GM12878 (cell line): ENCODE results near the gene RHBDF2. TPM values are rescaled to one million over a fixed set of nuclear protein-coding genes. Genes with fewer than 3 reads are reported as not detected.

ENCODE experiments used
- ATAC-seq: fragments of 200-7000 bp; cut with Tn5 transposase; 3 replicates; pipeline ENCODE4 v1.9.1; 2020; ENCODE audit warnings: mild to moderate bottlenecking, moderate library complexity
- BruUV-seq: library from RNA; stranded (reverse); fragments of 400-500 nt; replicated peaks from 2 replicates; lab custom pipeline; 2021; lab: Mats Ljungman, UMichigan
- CTCF ChIA-PET: fragments of 300-600 bp; sonication (Branson Sonifier 250); formaldehyde crosslinking; extraction: SDS; loops from one replicate; lab custom pipeline; 2021; ENCODE audit warnings: inconsistent platforms; lab: Yijun Ruan, JAX
- POLR2A ChIA-PET: fragments of 350-600 bp; formaldehyde crosslinking; extraction: SDS; loops from one replicate; lab custom pipeline; 2021; ENCODE audit warnings: inconsistent platforms; lab: Charles Lee
- RAD21 ChIA-PET: fragments of 300-600 bp; sonication (Branson Sonifier 250); formaldehyde crosslinking; loops from one replicate; lab custom pipeline; 2023; ENCODE audit warnings: antibody characterized with exemption; ENCODE audit not compliant: unreplicated experiment; lab: Charles Lee
- SMC1A ChIA-PET: fragments of 300-600 bp; sonication (Branson Sonifier 250); formaldehyde crosslinking; loops from one replicate; lab custom pipeline; 2023; ENCODE audit not compliant: unreplicated experiment, uncharacterized antibody; lab: Charles Lee
- DNase-seq: peaks from one replicate; pipeline ENCODE4 v3.0.0-alpha.2; 2011; ENCODE audit warnings: low read depth, low spot score
- FAIRE-seq: peaks from 3 replicates; lab custom pipeline; 2011; peaks lifted over from hg19 to GRCh38; lab: Jason Lieb, UNC
- H2AFZ ChIP-seq: 2 replicates; pipeline ENCODE4 v1.6.0; 2011; ENCODE audit warnings: low read depth, low read length, control low read depth; ENCODE audit not compliant: control insufficient read depth
- H3K27ac ChIP-seq: 2 replicates; pipeline ENCODE4 v1.5.1; 2011; ENCODE audit warnings: control low read depth; ENCODE audit not compliant: control insufficient read depth, insufficient read depth
- H3K27me3 ChIP-seq, 2 experiments: replicated peaks in 1 of 2; 2 replicates each; pipeline versions ENCODE4 v1.6.0 to v1.6.1; 2011; ENCODE audit warnings: low read length in 1 of 2; ENCODE audit not compliant: control insufficient read depth in 2 of 2, insufficient read depth in 2 of 2
- H3K36me3 ChIP-seq, 2 experiments: 2 replicates each; pipeline ENCODE4 v1.5.1; 2011; ENCODE audit warnings: low read length in 1 of 2; ENCODE audit not compliant: control insufficient read depth in 2 of 2, insufficient read depth in 2 of 2
- H3K4me1 ChIP-seq: 2 replicates; pipeline ENCODE4 v1.6.1; 2011; ENCODE audit warnings: mild to moderate bottlenecking, low read length, moderate library complexity, mixed read lengths; ENCODE audit not compliant: control insufficient read depth, insufficient read depth
- H3K4me2 ChIP-seq: 2 replicates; pipeline ENCODE4 v1.6.0; 2011; ENCODE audit warnings: control low read depth; ENCODE audit not compliant: control insufficient read depth, insufficient read depth
- H3K4me3 ChIP-seq: fragments of 200-600 bp; sonication (generic); 2 replicates; pipeline ENCODE4 v1.5.1; 2016
- H3K79me2 ChIP-seq: 2 replicates; pipeline ENCODE4 v1.6.0; 2011; ENCODE audit warnings: low read length; ENCODE audit not compliant: control insufficient read depth, insufficient read depth
- H3K9ac ChIP-seq: 2 replicates; pipeline ENCODE4 v1.8.0; 2011; ENCODE audit warnings: low read length, control low read depth, mixed read lengths; ENCODE audit not compliant: control insufficient read depth, insufficient read depth
- H3K9me3 ChIP-seq: replicated peaks from 3 replicates; pipeline ENCODE4 v1.5.1; 2011; ENCODE audit warnings: mild to moderate bottlenecking, low read length; ENCODE audit not compliant: control insufficient read depth, insufficient read depth
- H4K20me1 ChIP-seq: 2 replicates; pipeline ENCODE4 v1.6.0; 2011; ENCODE audit not compliant: control insufficient read depth, insufficient read depth
- EED ChIP-seq: sonication (generic); IDR thresholded peaks from 2 replicates; pipeline ENCODE4 v1.6.1; 2016; ENCODE audit warnings: antibody characterized with exemption, low read depth
- EP300 ChIP-seq, 2 experiments: fragments of 150-350 bp in 1 of 2; IDR thresholded peaks; 2 replicates each; pipeline ENCODE4 v1.6.1; 2011 to 2012; ENCODE audit warnings: low read depth in 2 of 2, low read length in 2 of 2, borderline replicate concordance in 1 of 2, improper control_type of control experiment in 1 of 2, inconsistent platforms in 1 of 2; ENCODE audit not compliant: control insufficient read depth in 1 of 2
- EZH2 ChIP-seq: IDR thresholded peaks from 2 replicates; pipeline ENCODE4 v1.6.1; 2012; ENCODE audit warnings: low read depth, mild to moderate bottlenecking, control low read depth, inconsistent platforms, low read length, borderline replicate concordance; ENCODE audit not compliant: control insufficient read depth
- HSF1 ChIP-seq: fragments of 150-350 bp; IDR thresholded peaks from 2 replicates; pipeline ENCODE4 v1.6.1; 2014; ENCODE audit warnings: mild to moderate bottlenecking, low read depth, low read length
- MEF2B ChIP-seq: fragments of 450-650 bp; IDR thresholded peaks from 2 replicates; pipeline ENCODE4 v1.6.1; 2018; ENCODE audit warnings: mild to moderate bottlenecking, moderate library complexity; ENCODE audit not compliant: partially characterized antibody, poor library complexity, severe bottlenecking
- MTA2 ChIP-seq: fragments of 450-650 bp; IDR thresholded peaks from 2 replicates; pipeline ENCODE4 v1.6.1; 2016; ENCODE audit warnings: low read depth, mild to moderate bottlenecking, moderate library complexity
- MTA3 ChIP-seq: IDR thresholded peaks from 2 replicates; pipeline ENCODE4 v1.6.1; 2012; ENCODE audit warnings: low read length, inconsistent platforms, borderline replicate concordance
- NBN ChIP-seq: fragments of 450-650 bp; IDR thresholded peaks from 2 replicates; pipeline ENCODE4 v1.6.1; 2016
- NFYA ChIP-seq: IDR thresholded peaks from 2 replicates; pipeline ENCODE4 v1.6.1; 2011; ENCODE audit warnings: low read depth, mild to moderate bottlenecking, low read length, improper control_type of control experiment, borderline replicate concordance
- TAF1 ChIP-seq: IDR thresholded peaks from 2 replicates; pipeline ENCODE4 v1.6.1; 2011; ENCODE audit warnings: mild to moderate bottlenecking, low read depth, low read length, borderline replicate concordance
- YY1 ChIP-seq: IDR thresholded peaks from 2 replicates; pipeline ENCODE4 v1.6.1; 2011; ENCODE audit warnings: low read depth, mild to moderate bottlenecking, low read length
- ZNF384 ChIP-seq: IDR thresholded peaks from 2 replicates; pipeline ENCODE4 v1.6.1; 2012; ENCODE audit warnings: low read depth, mild to moderate bottlenecking, low read length, improper control_type of control experiment, borderline replicate concordance
- WGBS: methylation state at CpG from one replicate; pipeline ENCODE4 v1.1.6; 2016; ENCODE audit warnings: low lambda C conversion rate; ENCODE audit not compliant: insufficient replicate concordance, insufficient coverage; ENCODE audit errors: missing lambda C conversion rate; 5-methylcytosine and 5-hydroxymethylcytosine counted together
- in situ Hi-C: fragments of 300-500 bp; cut with MboI; formaldehyde crosslinking; loops from 9 replicates; pipeline ENCODE4 v1.14.3; 2018; ENCODE audit warnings: mixed read lengths
- intact Hi-C: fragments of 100-400 bp; cut with micrococcal nuclease; formaldehyde crosslinking; loops from one replicate; pipeline ENCODE4 v1.14.2; 2022; ENCODE audit not compliant: unreplicated experiment
- polyA plus RNA-seq, 11 experiments: library from polyadenylated mRNA; depleted of rRNA in 4 of 11; unstranded in 6 of 11; stranded (reverse) in 5 of 11; fragments of >200 nt; fragmentation: Nextera tagmentation in 4 of 11; fragmentation: Illumina TruSeq in 1 of 11; extraction: Ambion mirVana in 4 of 11; extraction: Trizol in 1 of 11; gene quantifications; 1 replicate in 1 of 11; 2 replicates in 10 of 11; pipeline versions ENCODE4 v1.2.1 to v1.2.3, GENCODE V29; 2011 to 2016; ENCODE audit warnings: inconsistent platforms in 2 of 11, missing spikeins in 2 of 11, low read depth in 1 of 11
- total RNA-seq, 4 experiments: library from RNA; depleted of rRNA in 3 of 4; stranded (reverse); fragments of >200 nt in 3 of 4; fragmentation: Illumina TruSeq in 1 of 4; extraction: Trizol in 1 of 4; gene quantifications; 2 replicates each; pipeline versions ENCODE4 v1.2.1 to v1.2.3, GENCODE V29; 2013 to 2021
- TF ChIP-seq, protein P1 (sequence below): fragments of 450-650 bp; IDR thresholded peaks from 2 replicates; pipeline ENCODE4 v1.6.1; 2016; ENCODE audit warnings: mild to moderate bottlenecking

RHBDF2 gene
- total and polyA plus RNA-seq, 10 of the 15 experiments (the other 5 are each of a cell fraction or from before 2014, with no cell fraction given) = 0.97 to 43.0 (median 18.7) TPM

DNA sequence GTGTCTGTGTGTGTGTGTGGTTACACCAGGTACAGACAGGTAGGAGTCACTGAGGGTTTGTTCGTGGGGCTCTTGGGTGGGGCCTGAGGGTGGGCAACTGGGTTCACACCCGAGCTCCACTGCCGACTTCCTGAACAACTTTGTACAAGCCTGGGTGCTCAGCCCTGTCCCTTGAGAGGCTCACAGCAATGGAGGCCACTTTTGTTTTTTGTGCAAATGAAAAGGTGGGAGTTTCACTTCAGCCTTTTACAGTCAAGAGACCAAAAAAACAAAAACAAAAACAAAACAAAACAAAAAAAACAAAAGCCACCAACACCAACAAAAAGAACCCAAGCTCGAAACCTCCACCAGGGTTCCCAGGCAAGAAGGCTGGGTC lies 2.4 kb downstream of the RHBDF2 start:
- 2% methylated on average over 4 of the region's 4 CpGs for WGBS
- ATAC-seq (peak; percentile 33), FAIRE-seq (peak; percentile 38), DNase-seq (peak; percentile 71)
- TF ChIP-seq, protein P1, sequence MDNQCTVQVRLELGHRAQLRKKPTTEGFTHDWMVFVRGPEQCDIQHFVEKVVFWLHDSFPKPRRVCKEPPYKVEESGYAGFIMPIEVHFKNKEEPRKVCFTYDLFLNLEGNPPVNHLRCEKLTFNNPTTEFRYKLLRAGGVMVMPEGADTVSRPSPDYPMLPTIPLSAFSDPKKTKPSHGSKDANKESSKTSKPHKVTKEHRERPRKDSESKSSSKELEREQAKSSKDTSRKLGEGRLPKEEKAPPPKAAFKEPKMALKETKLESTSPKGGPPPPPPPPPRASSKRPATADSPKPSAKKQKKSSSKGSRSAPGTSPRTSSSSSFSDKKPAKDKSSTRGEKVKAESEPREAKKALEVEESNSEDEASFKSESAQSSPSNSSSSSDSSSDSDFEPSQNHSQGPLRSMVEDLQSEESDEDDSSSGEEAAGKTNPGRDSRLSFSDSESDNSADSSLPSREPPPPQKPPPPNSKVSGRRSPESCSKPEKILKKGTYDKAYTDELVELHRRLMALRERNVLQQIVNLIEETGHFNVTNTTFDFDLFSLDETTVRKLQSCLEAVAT = 0 out of 2 replicates have a peak, but pooled peaks have one; percentile 56
- TF ChIP-seq MTA2 (peak; percentile 48; the same call in 1 of the 2 replicates), HSF1 (no peak), YY1 (peak; percentile 81), NBN (peak; percentile 63; the same call in 1 of the 2 replicates), NFYA (no peak), EED (0 out of 2 replicates have a peak, but pooled peaks have one; percentile 10), TAF1 (peak; percentile 4; the same call in 1 of the 2 replicates), MEF2B (peak; percentile 70), MTA3 (peak; percentile 27; the same call in 1 of the 2 replicates), EZH2 (no peak), EP300 (IDR thresholded peaks at IDR 0.05; ENCODE audit: borderline replicate concordance in 1 of 2, control insufficient read depth in 1 of 2, low read depth in 2 of 2, low read length in 2 of 2) (0 out of 4 replicates have a peak, but pooled peaks of 1 of the 2 experiments have one; percentile 20), ZNF384 (peak; percentile 49; the same call in 1 of the 2 replicates)
- H3K79me2 ChIP-seq = peaks cover 63% of the 10 kb centered on the region
- peak overlapping the region; percentile 81 for H3K9ac ChIP-seq
- SMC1A ChIA-PET = interaction anchor here (1.0 to 8.7 kb wide), 6 partner anchors 9 to 54 kb away, joined by 3 to 115 read pairs (median 4); partner anchors contain the start of gene AANAT
- H3K4me1 ChIP-seq = peaks cover 60% of the 10 kb centered on the region
- CTCF ChIA-PET = interaction anchor here (1.0 to 3.1 kb wide), 7 partner anchors 14 to 102 kb away, joined by 3 to 15 read pairs (median 8); partner anchors contain the start of gene AANAT
- in situ Hi-C loops (no loop called here), intact Hi-C loops (no loop called here)
- H3K9me3 ChIP-seq = no peaks in the 10 kb centered on the region
- H4K20me1 ChIP-seq = no peaks in the 10 kb centered on the region
- RAD21 ChIA-PET = interaction anchor here (0.9 to 5.4 kb wide), 7 partner anchors 9 to 32 kb away, joined by 3 to 34 read pairs (median 5); partner anchors contain the start of gene AANAT
- no peak overlapping the region for H2AFZ ChIP-seq
- H3K36me3 ChIP-seq = no peaks in the 10 kb centered on the region; a peak in 3 of 4 replicates
- H3K4me2 ChIP-seq = peak overlapping the region; percentile 88
- POLR2A ChIA-PET = interaction anchor here (0.5 to 9.0 kb wide), 8 partner anchors 9 to 70 kb away, joined by 3 to 101 read pairs (median 8); partner anchors contain the start of genes AANAT and UBE2O
- H3K4me3 ChIP-seq = peak overlapping the region; percentile 96
- BruUV-seq = no TSS peak
- no peaks in the 10 kb centered on the region for H3K27me3 ChIP-seq
- peak overlapping the region; percentile 86 for H3K27ac ChIP-seq
